GM23248 (cell line): ENCODE measurements around the gene DYNLRB1.

ENCODE experiments used
- EZH2 ChIP-seq: fragments of 200-600 bp; sonication (generic); IDR thresholded peaks from 2 replicates; pipeline ENCODE4 v1.6.1; 2018; ENCODE audit warnings: antibody characterized with exemption, mild to moderate bottlenecking; ENCODE audit not compliant: insufficient read depth, poor library complexity, severe bottlenecking
- EZH2phosphoT487 ChIP-seq: fragments of 200-600 bp; sonication (generic); IDR thresholded peaks from 2 replicates; pipeline ENCODE4 v1.6.1; 2018; ENCODE audit warnings: antibody characterized with exemption, moderate library complexity, mild to moderate bottlenecking, low read depth; ENCODE audit not compliant: insufficient read depth

- TF ChIP-seq EZH2, result no peak
- no peak for TF ChIP-seq EZH2phosphoT487
Observed at GRCh38 chr20:34569598-34569997, 53.4 kb downstream of the DYNLRB1 start.
